Measurements from ENCODE around the gene ART4. TPM values are rescaled to one million over a fixed set of nuclear protein-coding genes. Genes with fewer than 3 reads are reported as not detected.

Gene ART4
- total and polyA plus RNA-seq, 8 donors: 0.25 to 7.2 (median 0.57) TPM

DNA sequence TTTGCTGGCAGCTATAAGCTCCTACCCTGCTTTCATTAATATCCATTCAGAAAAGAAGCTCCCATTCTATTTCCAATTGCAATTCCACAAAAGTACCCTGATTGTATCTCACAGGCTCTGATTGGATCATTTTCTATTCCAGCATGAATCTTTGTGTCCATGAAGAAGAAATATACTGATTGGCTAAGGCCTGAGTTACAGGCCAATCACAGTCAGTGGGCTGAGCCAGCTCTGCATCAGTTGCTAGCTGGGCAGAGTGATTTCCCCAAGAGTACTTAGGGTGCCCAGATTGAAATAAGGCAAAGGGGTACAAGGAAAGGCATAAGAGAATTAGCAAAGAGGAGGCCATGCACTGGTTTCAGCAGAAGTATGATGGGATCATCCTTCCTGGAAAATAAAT lies 14.4 kb downstream of the ART4 start:
- Histone ChIP-seq H3K36me3 (no peaks in the 10 kb centered on the region), H3K4me3 (no peak overlapping the region), H3K27ac (no peak overlapping the region), H3K9me3 (no peaks in the 10 kb centered on the region), H3K27me3 (no peaks in the 10 kb centered on the region), H3K4me1 (no peaks in the 10 kb centered on the region)
- FAIRE-seq (no peak), DNase-seq (no peak), ATAC-seq (no peak)
- intact Hi-C loops (cut with DNase I): no loop called here
- TF ChIP-seq, protein P1, sequence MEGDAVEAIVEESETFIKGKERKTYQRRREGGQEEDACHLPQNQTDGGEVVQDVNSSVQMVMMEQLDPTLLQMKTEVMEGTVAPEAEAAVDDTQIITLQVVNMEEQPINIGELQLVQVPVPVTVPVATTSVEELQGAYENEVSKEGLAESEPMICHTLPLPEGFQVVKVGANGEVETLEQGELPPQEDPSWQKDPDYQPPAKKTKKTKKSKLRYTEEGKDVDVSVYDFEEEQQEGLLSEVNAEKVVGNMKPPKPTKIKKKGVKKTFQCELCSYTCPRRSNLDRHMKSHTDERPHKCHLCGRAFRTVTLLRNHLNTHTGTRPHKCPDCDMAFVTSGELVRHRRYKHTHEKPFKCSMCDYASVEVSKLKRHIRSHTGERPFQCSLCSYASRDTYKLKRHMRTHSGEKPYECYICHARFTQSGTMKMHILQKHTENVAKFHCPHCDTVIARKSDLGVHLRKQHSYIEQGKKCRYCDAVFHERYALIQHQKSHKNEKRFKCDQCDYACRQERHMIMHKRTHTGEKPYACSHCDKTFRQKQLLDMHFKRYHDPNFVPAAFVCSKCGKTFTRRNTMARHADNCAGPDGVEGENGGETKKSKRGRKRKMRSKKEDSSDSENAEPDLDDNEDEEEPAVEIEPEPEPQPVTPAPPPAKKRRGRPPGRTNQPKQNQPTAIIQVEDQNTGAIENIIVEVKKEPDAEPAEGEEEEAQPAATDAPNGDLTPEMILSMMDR (IDR thresholded peaks at IDR 0.05): no peak

DNA sequence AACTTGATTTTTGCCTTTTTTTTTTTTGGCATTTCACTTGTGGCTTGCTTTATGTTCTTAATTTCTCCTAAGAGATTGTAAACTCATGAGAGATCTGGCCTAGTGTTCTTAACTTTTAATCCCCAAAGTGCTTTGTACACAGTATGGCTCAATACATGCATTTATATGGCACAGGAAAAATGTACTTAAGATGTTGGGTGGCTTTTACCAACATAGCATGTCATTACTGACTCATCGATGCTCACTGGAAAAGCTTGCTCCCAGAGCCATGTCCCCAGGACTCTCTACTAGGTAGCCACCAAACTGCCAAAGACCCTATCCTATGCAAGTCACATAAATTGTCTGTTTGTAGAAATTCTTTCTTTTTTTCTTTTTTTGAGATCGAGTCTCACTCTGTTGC lies 16.3 kb downstream of the ART4 start:
- intact Hi-C loops (cut with DNase I): no loop called here
- TF ChIP-seq, protein P1 (IDR thresholded peaks at IDR 0.05): no peak

DNA sequence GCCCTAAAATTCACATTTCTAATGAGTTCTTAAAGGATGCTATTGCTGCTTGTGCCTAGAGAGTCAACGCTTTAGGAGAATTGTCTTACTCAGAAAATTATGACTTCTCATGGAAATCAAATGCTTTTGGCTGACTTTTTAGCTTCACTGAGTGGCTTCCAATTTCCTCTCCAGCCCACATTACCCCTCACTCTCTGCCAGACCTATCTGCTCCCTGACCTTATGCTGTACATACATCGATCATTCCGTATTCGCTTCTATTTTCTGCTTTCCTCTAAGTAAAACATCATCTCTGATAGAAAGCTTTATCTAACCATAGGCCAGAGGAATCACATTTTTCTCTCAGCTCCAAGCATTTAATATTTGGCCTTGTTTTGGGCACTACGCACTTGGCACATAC lies 16.8 kb downstream of the ART4 start:
- ATAC-seq (no peak), DNase-seq (no peak), FAIRE-seq (no peak)
- no peaks in the 10 kb centered on the region for H3K4me1 ChIP-seq
- H3K27ac ChIP-seq: no peak overlapping the region
- H3K27me3 ChIP-seq: no peaks in the 10 kb centered on the region
- H3K36me3 ChIP-seq: no peaks in the 10 kb centered on the region
- no peaks in the 10 kb centered on the region for H3K9me3 ChIP-seq
- TF ChIP-seq, protein P1 (IDR thresholded peaks at IDR 0.05): no peak
- no peak overlapping the region for H3K4me3 ChIP-seq
- WGBS, 2 donors: 86 to 94% methylated on average over 5 of the region's 5 CpGs
- intact Hi-C loops (cut with DNase I): no loop called here

More for the DNA sequence above, 16.3 kb downstream of the ART4 start:
- no peaks in the 10 kb centered on the region for H3K4me1 ChIP-seq
- H3K4me3 ChIP-seq: no peak overlapping the region
- H3K9me3 ChIP-seq: no peaks in the 10 kb centered on the region
- ATAC-seq (no peak), DNase-seq (no peak), FAIRE-seq (no peak)
- no peak overlapping the region for H3K27ac ChIP-seq
- H3K36me3 ChIP-seq: no peaks in the 10 kb centered on the region
- no peaks in the 10 kb centered on the region for H3K27me3 ChIP-seq
- WGBS, 2 donors: 89 to 90% methylated on average over 2 of the region's 2 CpGs

DNA sequence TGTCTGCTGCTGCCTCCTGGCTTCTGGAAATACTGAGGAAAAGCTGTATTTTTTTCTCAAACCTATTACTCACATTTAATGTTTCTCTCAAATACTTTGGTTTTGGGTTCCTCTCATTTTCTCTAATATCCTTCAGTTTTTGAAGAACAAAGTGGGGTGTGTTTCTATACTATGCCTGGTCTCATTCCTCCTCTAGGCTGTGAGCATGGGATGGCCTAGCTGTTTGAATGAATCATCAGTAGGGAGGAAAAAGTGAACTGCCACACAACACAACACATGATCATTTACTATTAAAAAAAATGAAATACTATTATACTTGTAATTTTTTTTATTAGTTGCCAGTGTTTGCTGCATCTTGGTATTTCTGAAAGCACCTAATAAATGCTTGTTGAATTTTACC lies 18.1 kb downstream of the ART4 start:
- Histone ChIP-seq H3K27me3 (no peaks in the 10 kb centered on the region), H3K9me3 (no peaks in the 10 kb centered on the region), H3K4me1 (no peaks in the 10 kb centered on the region), H3K36me3 (no peaks in the 10 kb centered on the region), H3K4me3 (no peak overlapping the region), H3K27ac (no peak overlapping the region)
- ATAC-seq: no peak
- DNase-seq: no peak
- TF ChIP-seq, protein P1 (IDR thresholded peaks at IDR 0.05): no peak
- intact Hi-C loops (cut with DNase I): no loop called here
- FAIRE-seq: no peak

DNA sequence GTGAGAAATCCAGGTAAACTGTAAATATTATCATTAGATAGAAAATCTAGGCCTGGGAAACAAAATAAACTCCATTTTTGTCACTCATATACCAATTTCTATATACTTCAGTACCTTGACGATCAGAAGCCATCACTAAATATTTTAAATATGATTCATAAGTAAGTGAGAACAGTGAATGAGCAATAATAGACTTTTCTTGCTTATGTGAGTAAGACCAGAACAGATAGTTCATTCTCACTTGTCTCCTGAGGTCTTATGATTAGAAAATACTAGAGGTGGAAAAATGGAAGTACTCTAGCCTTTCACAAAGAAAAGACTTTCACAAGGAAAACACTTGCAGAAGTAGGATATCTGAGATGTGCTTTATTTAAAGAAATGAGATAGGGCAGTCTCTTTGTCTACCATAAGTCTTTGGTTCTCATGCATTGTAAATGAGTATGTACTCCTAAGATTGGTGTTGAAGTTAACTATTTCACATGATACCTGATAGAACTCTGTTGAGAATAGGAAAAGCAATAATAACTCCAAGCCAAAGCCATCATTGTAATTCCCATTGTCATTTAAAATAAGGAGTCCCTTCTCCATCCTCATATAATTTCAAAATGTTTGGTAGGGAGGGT lies 19.2 kb downstream of the ART4 start:
- H3K9me3 ChIP-seq: no peaks in the 10 kb centered on the region
- no peak overlapping the region for H3K4me3 ChIP-seq
- FAIRE-seq (no peak), ATAC-seq (no peak), DNase-seq (no peak)
- H3K4me1 ChIP-seq: no peaks in the 10 kb centered on the region
- no peaks in the 10 kb centered on the region for H3K27me3 ChIP-seq
- H3K36me3 ChIP-seq: no peaks in the 10 kb centered on the region
- WGBS, 2 donors: 85 to 91% methylated on average over 1 of the region's 1 CpG
- intact Hi-C loops (cut with DNase I): no loop called here
- TF ChIP-seq, protein P1 (IDR thresholded peaks at IDR 0.05): no peak
- no peak overlapping the region for H3K27ac ChIP-seq

Data from pancreas (tissue), 10 donors.